Measurements from ENCODE around the gene PLCB2. TPM values are rescaled to one million over a fixed set of nuclear protein-coding genes. Genes with fewer than 3 reads are reported as not detected.

The PLCB2 gene
- total RNA-seq, 1 donor from 2014 or later: 9.8 TPM

- no peak for TF ChIP-seq CTCF (IDR thresholded peaks at IDR 0.05; ENCODE audit: unreplicated experiment)
- no peaks in the 10 kb centered on the region for H3K27me3 Mint-ChIP-seq (ENCODE audit: low read depth)
Measured at GRCh38 chr15:40265875-40266274, 41.9 kb downstream of the PLCB2 start.

GRCh38 chr15:40265355-40265754 is 42.4 kb downstream of the PLCB2 start:
- Mint-ChIP-seq H3K9me3 (no peaks in the 10 kb centered on the region), H3K4me1 (peaks cover 11% of the 10 kb centered on the region), H3K27ac (no peak overlapping the region), H3K4me3 (no peak overlapping the region), H3K36me3 (no peaks in the 10 kb centered on the region), H3K27me3 (ENCODE audit: low read depth) (no peaks in the 10 kb centered on the region)
- no peak for DNase-seq (ENCODE audit: low spot score in 2 of 2, unreplicated experiment in 2 of 2)
- TF ChIP-seq CTCF (IDR thresholded peaks at IDR 0.05; ENCODE audit: unreplicated experiment): no peak

More at GRCh38 chr15:40265875-40266274, 41.9 kb downstream of the PLCB2 start:
- Mint-ChIP-seq H3K36me3 (no peaks in the 10 kb centered on the region), H3K27ac (no peak overlapping the region), H3K4me1 (peaks cover 11% of the 10 kb centered on the region), H3K4me3 (no peak overlapping the region), H3K9me3 (no peaks in the 10 kb centered on the region)
- DNase-seq (ENCODE audit: low spot score in 2 of 2, unreplicated experiment in 2 of 2): no peak

DNA sequence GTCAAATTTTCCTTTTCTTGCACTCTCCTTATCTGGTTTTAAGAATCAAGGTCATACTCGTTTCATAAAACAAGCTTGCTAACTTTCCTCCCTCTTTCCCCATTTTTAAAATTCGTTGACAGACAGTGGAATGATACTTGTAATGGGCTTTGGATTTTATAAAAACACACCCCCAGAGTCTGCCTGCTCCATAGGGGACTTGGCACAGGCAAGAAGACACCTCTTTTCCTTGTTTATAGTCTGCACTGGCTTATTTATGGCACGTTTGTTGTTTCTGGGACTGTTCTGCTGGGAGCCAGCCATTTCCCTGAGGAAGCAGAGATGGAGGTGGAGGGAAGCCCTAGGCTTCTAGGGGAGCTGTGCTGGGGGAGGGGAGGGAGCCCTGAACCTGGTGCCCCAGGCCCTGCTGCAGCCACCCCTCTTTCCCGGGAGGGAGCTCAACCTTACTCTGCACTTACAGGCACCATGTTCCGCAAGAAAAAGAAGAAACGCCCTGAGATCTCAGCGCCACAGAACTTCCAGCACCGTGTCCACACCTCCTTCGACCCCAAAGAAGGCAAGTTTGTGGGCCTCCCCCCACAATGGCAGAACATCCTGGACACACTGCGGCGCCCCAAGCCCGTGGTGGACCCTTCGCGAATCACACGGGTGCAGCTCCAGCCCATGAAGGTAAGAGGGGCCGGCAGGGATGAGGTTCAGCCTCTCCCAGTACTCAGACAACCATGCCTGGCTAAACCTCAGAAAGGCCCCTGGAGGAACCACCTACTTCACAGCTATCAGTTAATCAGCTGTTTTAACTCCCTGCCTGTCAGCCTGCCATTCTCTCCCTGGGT is 43.2 kb downstream of the PLCB2 start:
- no peak for TF ChIP-seq CTCF (IDR thresholded peaks at IDR 0.05; ENCODE audit: unreplicated experiment)
- Mint-ChIP-seq H3K9me3 (no peaks in the 10 kb centered on the region), H3K27ac (no peak overlapping the region), H3K27me3 (ENCODE audit: low read depth) (no peaks in the 10 kb centered on the region), H3K4me1 (peaks cover 15% of the 10 kb centered on the region), H3K36me3 (no peaks in the 10 kb centered on the region), H3K4me3 (no peak overlapping the region)
- no peak for DNase-seq (ENCODE audit: low spot score in 2 of 2, unreplicated experiment in 2 of 2)

DNA sequence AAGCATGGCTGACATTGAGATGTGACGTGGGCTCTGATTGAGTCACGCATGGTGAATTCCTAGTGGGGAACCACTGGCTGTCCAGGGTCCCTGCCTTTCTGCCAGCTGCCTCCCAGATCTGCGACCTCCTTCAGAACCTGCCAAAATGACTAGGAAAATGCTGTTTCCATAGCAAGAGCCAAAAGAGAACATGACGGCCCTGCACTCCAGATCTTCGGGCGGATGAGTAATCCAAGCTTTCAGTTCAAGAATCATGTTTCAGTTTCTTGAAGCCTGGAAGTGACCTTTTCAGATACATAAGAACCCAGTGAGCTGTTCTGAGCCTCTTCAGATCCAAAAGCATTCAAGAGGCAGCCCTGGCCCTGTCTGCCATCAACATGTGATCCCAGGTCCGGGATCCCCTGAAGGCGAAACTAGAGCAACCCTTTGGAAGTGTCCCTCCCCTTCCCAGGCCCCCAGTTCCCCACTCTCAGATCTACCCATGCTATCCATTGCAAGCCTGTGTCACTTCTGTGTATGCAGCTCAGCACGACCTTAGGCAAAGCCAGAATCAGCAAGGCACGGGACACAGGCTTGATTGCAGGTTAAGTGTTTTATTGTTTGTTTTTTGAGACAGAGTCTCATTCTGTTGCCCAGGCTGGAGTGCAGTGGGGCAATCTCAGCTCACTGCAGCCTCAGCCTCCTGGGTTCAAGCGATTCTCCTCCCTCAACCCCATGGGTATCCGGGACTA is 44.5 kb downstream of the PLCB2 start:
- no peaks in the 10 kb centered on the region for H3K27me3 Mint-ChIP-seq (ENCODE audit: low read depth)
- no peak for DNase-seq (ENCODE audit: low spot score in 2 of 2, unreplicated experiment in 2 of 2)
- no peak for TF ChIP-seq CTCF (IDR thresholded peaks at IDR 0.05; ENCODE audit: unreplicated experiment)
- no peaks in the 10 kb centered on the region for H3K36me3 Mint-ChIP-seq
- no peak overlapping the region for H3K27ac Mint-ChIP-seq
- H3K9me3 Mint-ChIP-seq: no peaks in the 10 kb centered on the region
- no peak overlapping the region for H3K4me3 Mint-ChIP-seq
- peaks cover 15% of the 10 kb centered on the region for H3K4me1 Mint-ChIP-seq

DNA sequence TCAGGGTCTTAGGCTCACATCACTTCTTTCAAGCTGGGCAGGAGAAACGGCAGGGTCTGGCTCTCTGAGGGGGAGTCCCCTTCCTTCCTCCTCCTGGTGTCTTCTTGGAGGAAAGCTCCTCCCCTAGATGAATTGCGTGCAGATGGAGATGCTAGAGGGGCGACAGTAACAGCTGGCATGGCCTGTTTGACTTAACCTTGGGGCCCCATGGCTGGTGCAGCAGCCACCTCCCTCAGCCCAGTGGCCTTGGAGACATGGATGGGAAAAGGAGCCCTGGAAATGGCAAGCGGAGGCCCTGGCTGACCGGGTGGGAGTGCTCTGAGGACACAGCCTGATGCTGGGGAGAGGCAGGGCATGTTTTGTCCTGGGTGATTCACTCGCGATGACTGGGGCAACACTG is 48.7 kb downstream of the PLCB2 start:
- Mint-ChIP-seq H3K9me3 (no peaks in the 10 kb centered on the region), H3K36me3 (no peaks in the 10 kb centered on the region), H3K4me3 (no peak overlapping the region), H3K4me1 (peaks cover 7% of the 10 kb centered on the region), H3K27me3 (ENCODE audit: low read depth) (peaks cover 7% of the 10 kb centered on the region), H3K27ac (no peak overlapping the region)
- no peak for DNase-seq (ENCODE audit: low spot score in 2 of 2, unreplicated experiment in 2 of 2)
- no peak for TF ChIP-seq CTCF (IDR thresholded peaks at IDR 0.05; ENCODE audit: unreplicated experiment)

Measured in mesothelial cell of epicardium (in vitro differentiated cells).